Mesodermal cell (in vitro differentiated cells): ENCODE results near the gene KCNK15.

Experiments used
- H3K27ac ChIP-seq: 2 replicates; pipeline ENCODE4 v1.7.0; 2013; ENCODE audit warnings: mild to moderate bottlenecking, low read depth, low read length, moderate library complexity; ENCODE audit not compliant: severe bottlenecking
- H3K36me3 ChIP-seq: 2 replicates; pipeline ENCODE4 v1.7.1; 2013; ENCODE audit warnings: mild to moderate bottlenecking, low read length, moderate library complexity; ENCODE audit not compliant: control insufficient read depth, insufficient read depth
- H3K4me1 ChIP-seq: one replicate; pipeline ENCODE4 v1.7.1; 2013; ENCODE audit warnings: mild to moderate bottlenecking, low read length; ENCODE audit not compliant: insufficient read depth, control insufficient read depth, poor library complexity, severe bottlenecking
- H3K4me3 ChIP-seq: 2 replicates; pipeline ENCODE4 v1.7.0; 2013; ENCODE audit warnings: low read length, control low read depth, mild to moderate bottlenecking; ENCODE audit not compliant: insufficient read depth, poor library complexity, severe bottlenecking; ENCODE audit errors: extremely low read depth
- H3K9me3 ChIP-seq: 2 replicates; pipeline ENCODE4 v1.7.1; 2013; ENCODE audit warnings: mild to moderate bottlenecking, low read length, moderate library complexity; ENCODE audit not compliant: control insufficient read depth
- WGBS, 2 experiments: methylation state at CpG; one replicate each; pipeline ENCODE4 v1.1.5; 2013; ENCODE audit warnings: missing lambda C conversion rate in 2 of 2; ENCODE audit not compliant: insufficient coverage in 2 of 2; 5-methylcytosine and 5-hydroxymethylcytosine counted together

KCNK15 gene

DNA sequence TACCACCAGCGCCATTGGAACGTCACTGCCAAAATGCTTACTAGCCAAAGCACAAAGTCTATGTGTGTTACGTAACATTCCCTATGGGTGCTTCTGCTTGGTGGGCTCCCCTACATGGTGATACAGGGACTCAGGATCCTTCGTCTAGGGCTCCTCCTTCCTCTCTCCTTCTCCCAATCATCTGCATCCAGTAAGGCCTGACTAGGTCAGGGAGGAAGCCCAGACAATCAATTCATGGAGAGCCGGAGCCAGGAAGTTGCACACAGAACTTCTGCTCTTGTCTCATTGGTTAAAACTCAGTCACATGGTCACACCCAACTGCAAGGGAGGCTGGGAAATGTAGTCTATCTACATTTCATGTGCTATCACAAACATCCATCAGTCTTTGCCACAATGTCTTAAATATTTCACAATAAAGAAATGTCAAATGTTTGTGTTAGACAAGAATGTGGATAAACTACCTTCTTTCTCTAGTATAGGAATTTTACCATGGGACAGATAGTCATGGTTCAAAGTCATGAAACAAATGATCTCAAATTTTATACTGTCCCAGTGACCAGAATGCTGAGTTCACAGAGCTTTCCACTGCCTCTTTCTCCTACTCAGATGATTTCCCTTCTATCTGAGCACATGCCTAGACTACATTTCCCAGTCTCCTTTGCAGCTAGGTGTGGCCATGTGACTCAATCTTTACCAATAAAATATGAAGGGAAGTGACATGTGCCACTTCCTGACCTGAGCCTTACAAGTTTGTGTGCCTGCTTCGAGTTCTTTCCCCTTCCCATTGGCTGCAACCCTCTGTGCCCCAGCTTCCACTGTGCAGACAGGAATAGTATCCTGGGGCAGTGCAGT, 9.3 kb upstream of the KCNK15 start:
- H3K4me1 ChIP-seq, result peaks cover 8% of the 10 kb centered on the region
- no peak overlapping the region for H3K4me3 ChIP-seq

DNA sequence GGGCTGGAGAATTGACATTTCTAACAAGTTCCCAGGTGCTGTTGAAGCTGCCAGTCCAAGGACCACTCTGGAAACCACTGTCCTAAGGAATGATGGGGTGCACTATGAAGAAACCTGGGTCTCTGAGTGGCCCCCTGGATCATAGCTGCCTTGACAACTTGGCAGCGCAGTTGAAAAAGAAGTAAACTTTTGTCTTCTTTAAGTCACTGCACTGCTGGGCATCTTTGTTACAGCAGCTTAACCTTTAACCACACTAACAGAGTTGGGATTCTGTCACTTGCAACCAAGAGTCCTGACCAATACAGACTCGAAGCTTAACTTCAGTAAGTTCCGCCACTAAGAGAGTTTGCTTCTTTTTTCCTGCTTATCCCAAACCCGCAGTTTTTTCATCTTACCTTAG, 8.5 kb upstream of the KCNK15 start:
- Histone ChIP-seq H3K9me3 (no peaks in the 10 kb centered on the region), H3K4me1 (peaks cover 8% of the 10 kb centered on the region), H3K36me3 (no peaks in the 10 kb centered on the region), H3K4me3 (no peak overlapping the region), H3K27ac (no peak overlapping the region)
- WGBS, 2 experiments, result 83 to 100% methylated on average over 1 to 2 of the region's 4 CpGs

More for the DNA sequence above, 9.3 kb upstream of the KCNK15 start:
- H3K9me3 ChIP-seq, result no peaks in the 10 kb centered on the region
- H3K36me3 ChIP-seq, result no peaks in the 10 kb centered on the region
- 75 to 95% methylated on average over 4 to 5 of the region's 6 CpGs for WGBS, 2 experiments
- no peak overlapping the region for H3K27ac ChIP-seq

DNA sequence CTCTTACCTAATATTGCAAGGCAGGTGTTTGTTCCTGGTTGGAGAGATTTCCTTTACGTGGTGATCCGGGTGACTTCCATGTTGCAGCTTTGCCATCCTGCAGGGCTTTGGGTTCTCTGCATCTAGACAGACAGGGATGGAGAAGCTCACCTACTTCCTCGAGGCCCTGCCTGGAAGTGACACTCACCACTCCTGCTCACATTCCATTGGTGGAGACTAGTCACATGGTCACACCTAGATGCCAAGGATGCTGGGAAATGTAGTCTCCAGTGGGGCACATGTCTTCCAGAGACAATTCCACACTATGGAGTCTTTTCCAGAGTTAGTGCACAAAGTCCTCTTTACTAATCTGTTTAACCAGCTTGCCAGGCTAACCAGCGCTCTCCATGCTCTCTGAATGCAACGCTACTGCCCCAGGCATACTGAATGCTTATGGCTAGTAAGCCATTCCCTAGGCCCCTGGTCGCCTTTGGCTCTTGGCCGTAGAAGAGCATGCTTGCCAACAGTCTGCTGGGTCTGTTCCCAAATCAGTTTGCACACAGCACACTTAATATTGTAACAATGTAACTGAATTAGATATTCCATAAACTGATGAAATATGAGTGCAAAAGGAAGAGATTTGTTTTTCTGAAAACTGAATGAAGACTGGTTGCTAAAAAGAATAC, 6.7 kb upstream of the KCNK15 start:
- H3K36me3 ChIP-seq, result no peaks in the 10 kb centered on the region
- no peak overlapping the region for H3K27ac ChIP-seq
- 81 to 85% methylated on average over 5 to 6 of the region's 7 CpGs for WGBS, 2 experiments
- H3K9me3 ChIP-seq, result no peaks in the 10 kb centered on the region
- peaks cover 1% of the 10 kb centered on the region for H3K4me1 ChIP-seq
- no peak overlapping the region for H3K4me3 ChIP-seq

DNA sequence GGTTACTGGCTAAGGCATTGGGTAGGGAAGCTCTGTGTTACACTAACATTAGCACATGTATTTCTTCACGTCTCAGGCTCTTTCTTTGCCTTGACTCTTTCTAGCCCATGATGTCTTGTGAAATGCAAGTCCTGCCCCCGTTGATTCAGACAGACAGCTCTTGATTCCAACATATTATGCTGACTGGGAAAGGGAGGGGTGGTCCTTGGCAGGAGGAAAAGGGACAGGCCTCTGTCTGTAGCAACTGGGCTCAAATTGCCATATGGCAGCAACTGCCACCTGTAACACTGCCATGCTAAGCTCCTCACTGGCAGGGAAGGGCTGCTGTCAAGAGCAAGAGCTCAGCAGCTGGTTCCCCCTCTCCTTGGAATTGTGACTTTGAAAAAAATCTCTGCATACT, 5.7 kb upstream of the KCNK15 start:
- Histone ChIP-seq H3K4me3 (no peak overlapping the region), H3K36me3 (no peaks in the 10 kb centered on the region), H3K4me1 (no peaks in the 10 kb centered on the region), H3K27ac (no peak overlapping the region), H3K9me3 (no peaks in the 10 kb centered on the region)
- WGBS, 2 experiments, result no CpG with 5 or more reads among the region's 2 CpGs

DNA sequence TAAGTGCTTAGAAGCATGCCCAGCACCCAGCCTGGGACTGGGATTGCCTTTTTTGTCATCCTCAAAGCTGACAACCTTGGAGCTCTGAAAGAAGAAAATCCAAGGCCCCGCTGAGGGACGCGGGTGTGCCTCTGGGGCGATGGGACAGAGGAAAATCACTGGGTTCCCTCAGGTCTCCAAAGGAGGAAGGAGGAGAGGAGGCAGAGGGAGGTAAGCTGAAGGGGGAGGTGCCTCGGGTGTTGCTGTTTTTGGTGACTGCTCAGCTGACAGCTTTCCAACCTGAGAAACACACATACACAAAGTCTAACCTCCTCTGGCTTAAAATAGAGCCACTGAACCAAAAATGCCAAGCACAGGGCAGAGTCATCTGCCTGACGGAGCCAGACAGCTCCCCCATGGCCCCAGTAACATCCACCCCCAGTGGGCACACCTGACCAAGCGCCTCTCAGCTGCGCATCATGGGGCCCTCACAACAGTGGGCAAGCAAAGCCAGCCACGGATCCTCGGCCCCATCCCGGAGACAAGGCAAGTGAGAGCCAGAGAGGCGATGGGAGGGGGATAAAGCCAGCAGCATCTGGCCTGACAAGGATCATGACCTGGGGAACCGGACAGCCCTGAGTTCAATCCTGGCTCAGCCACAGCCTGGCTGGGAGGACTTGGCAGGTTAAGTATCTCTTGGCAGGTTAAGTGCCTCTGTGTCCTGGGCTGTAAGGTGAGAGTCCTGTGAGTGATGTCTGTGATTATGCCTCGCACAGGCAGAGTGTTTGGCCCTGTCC, 3.2 kb upstream of the KCNK15 start:
- 82% methylated on average over 6 to 13 of the region's 14 CpGs for WGBS, 2 experiments
- H3K9me3 ChIP-seq, result no peaks in the 10 kb centered on the region
- H3K27ac ChIP-seq, result no peak overlapping the region
- no peak overlapping the region for H3K4me3 ChIP-seq
- H3K36me3 ChIP-seq, result no peaks in the 10 kb centered on the region
- H3K4me1 ChIP-seq, result no peaks in the 10 kb centered on the region

DNA sequence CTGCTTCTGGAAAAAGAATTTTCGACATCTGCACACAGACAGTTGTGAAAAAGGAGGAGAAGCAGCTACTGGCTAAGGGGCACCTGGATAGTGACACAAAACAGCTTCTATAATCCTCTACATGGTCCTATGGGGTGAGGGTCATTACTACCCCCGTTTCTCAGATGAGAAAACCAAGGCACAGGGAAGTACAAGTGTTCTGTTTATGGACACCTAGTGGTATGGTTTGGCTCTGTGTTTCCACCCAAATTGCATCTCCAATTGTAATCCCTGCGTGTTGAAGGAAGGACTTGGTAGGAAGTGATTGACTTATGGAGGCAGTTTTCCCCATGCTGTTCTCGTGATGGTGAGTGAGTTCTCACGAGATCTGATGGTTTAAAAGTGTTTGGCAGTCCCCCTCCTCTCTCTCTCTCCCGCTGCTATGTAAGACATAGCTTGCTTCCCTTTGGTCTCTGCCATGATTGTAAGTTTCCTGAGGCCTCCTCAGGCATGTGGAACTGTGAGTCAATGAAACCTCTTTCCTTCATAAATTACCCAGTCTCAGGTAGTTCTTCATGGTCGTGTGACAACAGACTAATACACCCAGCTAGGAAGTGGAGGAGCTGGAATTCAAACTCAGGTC, 2.5 kb upstream of the KCNK15 start:
- WGBS, 2 experiments, result 80 to 87% methylated on average over 3 to 5 of the region's 7 CpGs
- no peaks in the 10 kb centered on the region for H3K4me1 ChIP-seq

DNA sequence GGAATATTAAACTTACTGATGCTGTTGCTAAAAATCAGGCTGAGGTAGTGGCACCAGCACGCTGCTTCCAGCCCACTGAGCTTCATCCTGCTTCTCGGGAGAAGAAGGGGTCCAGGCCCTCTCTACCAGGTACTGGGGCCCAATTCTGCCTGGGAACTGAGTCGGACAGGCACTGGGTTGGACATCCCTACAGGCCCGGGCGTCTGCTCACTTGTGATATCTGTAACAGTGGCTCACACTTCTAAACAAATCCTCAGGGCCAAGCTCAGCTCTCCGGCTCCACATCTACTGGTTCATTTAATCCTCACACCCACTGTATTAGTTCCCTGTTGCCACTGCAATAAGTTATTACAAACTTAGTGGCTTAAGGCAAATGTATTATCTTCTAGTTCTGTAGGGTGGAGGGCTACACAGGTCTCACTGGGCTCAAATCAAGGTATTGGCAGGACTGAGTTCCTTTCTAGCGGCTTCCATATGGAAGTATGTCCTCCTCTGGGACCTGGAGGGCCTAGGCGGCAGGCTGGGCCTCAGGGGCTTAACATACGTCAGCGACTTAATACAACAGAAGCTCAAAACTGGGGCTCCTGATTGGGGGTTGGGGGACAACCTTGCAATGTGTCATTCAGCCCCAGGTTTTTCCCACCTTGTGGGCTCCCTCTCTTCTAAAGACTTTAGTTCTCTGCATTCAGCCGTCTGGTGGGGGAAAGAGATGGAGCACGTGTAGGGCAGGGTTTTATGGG, 1.6 kb upstream of the KCNK15 start:
- no peaks in the 10 kb centered on the region for H3K4me1 ChIP-seq
- H3K4me3 ChIP-seq, result no peak overlapping the region
- no peaks in the 10 kb centered on the region for H3K9me3 ChIP-seq
- no peaks in the 10 kb centered on the region for H3K36me3 ChIP-seq
- no peak overlapping the region for H3K27ac ChIP-seq
- 92 to 98% methylated on average over 8 to 10 of the region's 12 CpGs for WGBS, 2 experiments

More for the DNA sequence above, 2.5 kb upstream of the KCNK15 start:
- H3K27ac ChIP-seq, result no peak overlapping the region
- H3K4me3 ChIP-seq, result no peak overlapping the region
- H3K9me3 ChIP-seq, result no peaks in the 10 kb centered on the region
- H3K36me3 ChIP-seq, result no peaks in the 10 kb centered on the region

DNA sequence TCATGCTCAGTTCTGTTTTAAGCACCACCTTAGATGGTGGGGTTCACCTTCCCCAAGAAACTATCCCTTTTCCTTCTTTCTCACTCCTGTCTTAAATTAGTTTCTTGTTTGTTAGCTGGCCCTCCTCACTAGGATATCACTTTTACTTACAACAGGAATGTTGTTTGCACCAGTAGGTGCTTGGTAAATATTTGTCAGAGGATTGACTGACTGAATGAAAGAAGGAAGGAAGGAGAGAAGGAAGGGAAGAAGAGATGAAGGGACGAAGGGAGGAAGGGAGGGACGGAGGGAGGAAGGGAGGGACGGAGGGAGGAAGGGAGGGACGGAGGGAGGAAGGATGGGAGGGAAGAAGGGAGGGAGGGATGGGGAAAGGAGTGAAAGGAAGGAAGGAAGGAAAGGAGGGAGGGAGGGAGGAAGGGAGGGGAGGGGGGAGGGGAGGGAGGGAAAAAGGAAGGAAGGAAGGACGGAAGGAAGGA, 505 bp upstream of the KCNK15 start:
- Histone ChIP-seq H3K4me1 (no peaks in the 10 kb centered on the region), H3K27ac (no peak overlapping the region), H3K9me3 (no peaks in the 10 kb centered on the region), H3K4me3 (no peak overlapping the region), H3K36me3 (no peaks in the 10 kb centered on the region)
- WGBS, 2 experiments, result 93% methylated on average over 4 of the region's 5 CpGs; no CpG with 5 or more reads in 1 of the 2 experiments

DNA sequence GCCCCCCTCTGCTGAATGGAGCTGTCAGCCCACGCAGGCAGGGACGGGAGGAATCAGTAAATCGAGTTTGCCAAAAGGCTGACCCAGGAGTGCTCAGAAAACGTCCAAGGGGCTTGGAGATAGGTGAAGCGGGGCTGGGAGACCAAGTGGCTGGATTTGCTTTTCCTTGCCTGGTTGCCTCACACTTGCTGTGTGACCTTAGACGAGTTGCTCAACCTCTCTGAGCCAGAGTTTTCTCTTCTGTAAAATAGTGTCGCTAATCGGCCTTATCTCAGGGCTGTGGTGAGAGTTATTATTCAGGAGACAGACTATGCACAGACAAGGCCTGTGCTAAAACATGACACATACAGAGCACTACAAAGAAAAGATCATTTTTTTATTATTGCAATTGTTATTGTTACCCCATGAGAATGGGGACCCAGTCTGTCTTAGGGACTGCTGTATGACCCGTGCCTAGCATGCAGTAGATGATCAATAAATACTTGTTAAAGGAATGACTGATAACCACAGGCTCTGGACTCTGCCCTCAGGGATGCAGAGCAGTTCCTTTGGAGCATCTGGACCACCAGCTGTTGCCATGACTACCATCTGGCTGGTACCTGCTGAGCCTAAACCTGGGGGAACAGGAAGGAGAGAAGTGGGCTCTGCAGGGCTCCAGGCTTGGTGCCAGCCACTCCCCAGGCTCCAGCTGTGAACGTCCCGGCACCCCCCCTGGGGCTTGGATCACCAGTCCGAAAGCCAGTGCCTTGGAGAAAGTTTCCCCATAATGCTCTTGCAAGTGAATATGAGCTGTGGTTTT, 901 bp downstream of the KCNK15 start:
- H3K4me1 ChIP-seq, result no peaks in the 10 kb centered on the region
- H3K4me3 ChIP-seq, result peak overlapping the region; percentile 40
- H3K27ac ChIP-seq, result no peak overlapping the region
- H3K36me3 ChIP-seq, result no peaks in the 10 kb centered on the region
- no peaks in the 10 kb centered on the region for H3K9me3 ChIP-seq
- 43% methylated on average over 7 of the region's 12 CpGs for WGBS, 2 experiments
